DND-41 (cell line): Measurements from ENCODE around the gene CDK4.

Experiments
- CTCF ChIP-seq: IDR thresholded peaks from 2 replicates; pipeline ENCODE4 v1.5.1; 2012; ENCODE audit warnings: borderline replicate concordance, low read length, moderate library complexity, mild to moderate bottlenecking; ENCODE audit not compliant: poor library complexity, severe bottlenecking; ENCODE audit errors: extremely low read depth
- EZH2 ChIP-seq: IDR thresholded peaks from 3 replicates; pipeline ENCODE4 v1.6.1; 2012; ENCODE audit warnings: borderline replicate concordance, low read depth, mild to moderate bottlenecking, moderate library complexity, low read length, inconsistent platforms; ENCODE audit not compliant: severe bottlenecking

GRCh38 chr12:57716305-57716704, 35.8 kb downstream of the CDK4 start:
- no peak for TF ChIP-seq CTCF
- no peak for TF ChIP-seq EZH2
